HepG2 (cell line): Measurements from ENCODE around the gene LTA. TPM values are rescaled to one million over a fixed set of nuclear protein-coding genes. Genes with fewer than 3 reads are reported as not detected.
A peak's percentile ranks its signal among the peaks of the same experiment; 100 is the strongest.

Experiments
- ARID4A ChIP-seq: sonication (generic); formaldehyde crosslinking; IDR thresholded peaks from 2 replicates; pipeline ENCODE4 v1.5.0; 2020; ENCODE audit warnings: mild to moderate bottlenecking, missing genetic modification reagents, borderline replicate concordance
- ATF3 ChIP-seq: sonication (generic); formaldehyde crosslinking; IDR thresholded peaks from 2 replicates; pipeline ENCODE4 v1.4.0; 2020; ENCODE audit warnings: missing genetic modification reagents
- CBFB ChIP-seq: sonication (generic); formaldehyde crosslinking; IDR thresholded peaks from 2 replicates; pipeline ENCODE4 v1.4.0; 2020; ENCODE audit warnings: missing genetic modification reagents
- CEBPZ ChIP-seq: IDR thresholded peaks from 2 replicates; pipeline ENCODE4 v1.6.1; 2012; ENCODE audit warnings: low read length, improper control_type of control experiment
- CHCHD3 ChIP-seq: sonication (generic); formaldehyde crosslinking; IDR thresholded peaks from 2 replicates; pipeline ENCODE4 v1.8.0; 2022; ENCODE audit warnings: mild to moderate bottlenecking, missing genetic modification reagents, moderate library complexity
- CREB3 ChIP-seq: sonication (generic); formaldehyde crosslinking; IDR thresholded peaks from 2 replicates; pipeline ENCODE4 v1.5.0; 2020; ENCODE audit warnings: missing genetic modification reagents
- GABPB1 ChIP-seq: IDR thresholded peaks from 2 replicates; pipeline ENCODE4 v1.6.1; 2016; ENCODE audit warnings: mild to moderate bottlenecking, missing genetic modification reagents, moderate library complexity, missing compliant biosample characterization
- HIC2 ChIP-seq: sonication (generic); formaldehyde crosslinking; IDR thresholded peaks from 2 replicates; pipeline ENCODE4 v1.9.0; 2022; ENCODE audit warnings: low read depth, missing genetic modification reagents
- MIER2 ChIP-seq: IDR thresholded peaks from 2 replicates; pipeline ENCODE4 v1.6.1; 2016; ENCODE audit warnings: missing biosample characterization, missing genetic modification reagents
- NRL ChIP-seq: sonication (generic); formaldehyde crosslinking; IDR thresholded peaks from 2 replicates; pipeline ENCODE4 v1.5.0; 2020; ENCODE audit warnings: missing genetic modification reagents, mild to moderate bottlenecking, moderate library complexity, borderline replicate concordance
- RFXANK ChIP-seq: IDR thresholded peaks from 2 replicates; pipeline ENCODE4 v1.6.1; 2016
- TOE1 ChIP-seq: sonication (generic); formaldehyde crosslinking; IDR thresholded peaks from 2 replicates; pipeline ENCODE4 v1.4.0; 2020; ENCODE audit warnings: mild to moderate bottlenecking, missing genetic modification reagents
- ZIK1 ChIP-seq: sonication (generic); formaldehyde crosslinking; IDR thresholded peaks from 2 replicates; pipeline ENCODE4 v1.5.0; 2020; ENCODE audit warnings: mild to moderate bottlenecking, low read depth, missing genetic modification reagents, borderline replicate concordance
- ZNF260 ChIP-seq: sonication (generic); formaldehyde crosslinking; IDR thresholded peaks from 2 replicates; pipeline ENCODE4 v1.4.0; 2020; ENCODE audit warnings: missing genetic modification reagents, low read depth, mild to moderate bottlenecking, borderline replicate concordance
- ZNF468 ChIP-seq: sonication (generic); formaldehyde crosslinking; IDR thresholded peaks from 2 replicates; pipeline ENCODE4 v1.8.0; 2022; ENCODE audit warnings: mild to moderate bottlenecking, moderate library complexity, missing genetic modification reagents
- ZNF7 ChIP-seq: IDR thresholded peaks from 2 replicates; pipeline ENCODE4 v1.6.1; 2016; ENCODE audit warnings: missing biosample characterization, missing genetic modification reagents
- ZNF724P ChIP-seq: sonication (generic); formaldehyde crosslinking; IDR thresholded peaks from 2 replicates; pipeline ENCODE4 v1.8.0; 2022; ENCODE audit warnings: missing genetic modification reagents, borderline replicate concordance
- ZSCAN5A ChIP-seq: sonication (generic); formaldehyde crosslinking; IDR thresholded peaks from 2 replicates; pipeline ENCODE4 v1.8.0; 2022; ENCODE audit warnings: mild to moderate bottlenecking, missing genetic modification reagents, borderline replicate concordance
- polyA plus RNA-seq, 8 experiments: library from polyadenylated mRNA; depleted of rRNA in 3 of 8; stranded (reverse) in 7 of 8; unstranded in 1 of 8; fragments of >200 nt; fragmentation: Illumina TruSeq in 4 of 8; extraction: Trizol in 4 of 8; gene quantifications; 2 replicates each; pipeline versions ENCODE4 v1.2.1 to v1.2.3, GENCODE V29; 2011 to 2016; ENCODE audit warnings: low read depth in 4 of 8, missing spikeins in 1 of 8, mixed read lengths in 1 of 8; ENCODE audit not compliant: insufficient read depth in 1 of 8
- total RNA-seq, 5 experiments: library from RNA; depleted of rRNA; stranded (reverse); fragments of >200 nt; fragmentation: Illumina TruSeq; extraction: Trizol; gene quantifications; 2 replicates each; pipeline ENCODE4 v1.2.3, GENCODE V29; 2016; ENCODE audit warnings: low read depth in 1 of 5

LTA gene
- total and polyA plus RNA-seq, 2 of the 13 experiments (the other 11 are each of a cell fraction or from before 2014, with no cell fraction given): 0.09 TPM; not detected in 1

- TF ChIP-seq ARID4A (CRISPR knock-in tag) (no peak; the same call in 1 of the 2 replicates), ZNF7 (CRISPR knock-in tag) (peak; percentile 76), NRL (no peak), TOE1 (CRISPR knock-in tag) (no peak), RFXANK (CRISPR knock-in tag) (no peak), GABPB1 (CRISPR knock-in tag) (no peak), CHCHD3 (CRISPR knock-in tag) (no peak), ZIK1 (no peak), CEBPZ (no peak), HIC2 (CRISPR knock-in tag) (no peak), ZNF260 (CRISPR knock-in tag) (no peak), CREB3 (CRISPR knock-in tag) (no peak), ZNF468 (CRISPR knock-in tag) (no peak), CBFB (CRISPR knock-in tag) (no peak), ZNF724P (CRISPR knock-in tag) (no peak; the same call in 1 of the 2 replicates), MIER2 (no peak), ATF3 (CRISPR knock-in tag) (no peak), ZSCAN5A (CRISPR knock-in tag) (no peak)
Observed at GRCh38 chr6:31614075-31614619, 42.1 kb downstream of the LTA start (continued).
